ENCODE results near the gene NYAP2.

The NYAP2 gene

GRCh38 chr2:225559072-225559415, 159.5 kb downstream of the NYAP2 start:
- ATAC-seq (replicated peaks), result no peak
- no peaks in the 10 kb centered on the region for H3K36me3 Mint-ChIP-seq (ENCODE audit: insufficient read depth)

GRCh38 chr2:225566798-225567197, 167.3 kb downstream of the NYAP2 start:
- Mint-ChIP-seq H3K9me3 (no peaks in the 10 kb centered on the region), H3K4me3 (no peak overlapping the region), H3K27me3 (peaks cover 0 to 19% of the 10 kb centered on the region in 2 donors), H3K4me1 (ENCODE audit: low read depth in 2 of 2) (no peaks in the 10 kb centered on the region), H3K27ac (no peak overlapping the region), H3K36me3 (ENCODE audit: insufficient read depth) (no peaks in the 10 kb centered on the region)
- ATAC-seq (replicated peaks) (no peak), DNase-seq (no peak)

More at GRCh38 chr2:225559072-225559415, 159.5 kb downstream of the NYAP2 start:
- H3K27ac Mint-ChIP-seq, result no peak overlapping the region
- H3K27me3 Mint-ChIP-seq, result peaks cover 29 to 43% of the 10 kb centered on the region in 2 donors
- H3K9me3 Mint-ChIP-seq, result no peaks in the 10 kb centered on the region
- no peak overlapping the region for H3K4me3 Mint-ChIP-seq
- DNase-seq, result no peak
- no peaks in the 10 kb centered on the region for H3K4me1 Mint-ChIP-seq (ENCODE audit: low read depth in 2 of 2)

- peaks cover 14 to 17% of the 10 kb centered on the region in 2 donors for H3K27me3 Mint-ChIP-seq
- no peak overlapping the region for H3K27ac Mint-ChIP-seq
- no peak overlapping the region for H3K4me3 Mint-ChIP-seq
- no peak for ATAC-seq (replicated peaks)
- no peaks in the 10 kb centered on the region for H3K4me1 Mint-ChIP-seq (ENCODE audit: low read depth in 2 of 2)
- no peaks in the 10 kb centered on the region for H3K36me3 Mint-ChIP-seq (ENCODE audit: insufficient read depth)
- no peaks in the 10 kb centered on the region for H3K9me3 Mint-ChIP-seq
- no peak for DNase-seq
These were observed 170.5 kb downstream of the NYAP2 start for GRCh38 chr2:225569995-225570394.

- Mint-ChIP-seq H3K27me3 (peaks cover 22 to 23% of the 10 kb centered on the region in 2 donors), H3K4me3 (no peak overlapping the region), H3K36me3 (ENCODE audit: insufficient read depth) (no peaks in the 10 kb centered on the region), H3K27ac (no peak overlapping the region), H3K4me1 (ENCODE audit: low read depth in 2 of 2) (no peaks in the 10 kb centered on the region), H3K9me3 (peaks cover 0 to 2% of the 10 kb centered on the region in 2 donors)
- DNase-seq (no peak), ATAC-seq (replicated peaks) (no peak)
These were observed 174.1 kb downstream of the NYAP2 start for GRCh38 chr2:225573603-225574002.

- Mint-ChIP-seq H3K9me3 (peaks cover 0 to 2% of the 10 kb centered on the region in 2 donors), H3K36me3 (ENCODE audit: insufficient read depth) (no peaks in the 10 kb centered on the region), H3K27me3 (peaks cover 32% of the 10 kb centered on the region in 2 donors)
These were observed 175.2 kb downstream of the NYAP2 start for GRCh38 chr2:225574582-225575138.

GRCh38 chr2:225581135-225581534, 181.6 kb downstream of the NYAP2 start:
- Mint-ChIP-seq H3K27me3 (peaks cover 18 to 21% of the 10 kb centered on the region in 2 donors), H3K9me3 (no peaks in the 10 kb centered on the region), H3K27ac (no peak overlapping the region)

More at GRCh38 chr2:225574582-225575138, 175.2 kb downstream of the NYAP2 start:
- H3K4me3 Mint-ChIP-seq, result no peak overlapping the region
- ATAC-seq (replicated peaks) (no peak), DNase-seq (no peak)
- no peaks in the 10 kb centered on the region for H3K4me1 Mint-ChIP-seq (ENCODE audit: low read depth in 2 of 2)
- no peak overlapping the region for H3K27ac Mint-ChIP-seq

GRCh38 chr2:225581906-225582305, 182.4 kb downstream of the NYAP2 start:
- no peak overlapping the region for H3K27ac Mint-ChIP-seq
- no peaks in the 10 kb centered on the region for H3K9me3 Mint-ChIP-seq
- no peaks in the 10 kb centered on the region for H3K36me3 Mint-ChIP-seq (ENCODE audit: insufficient read depth)
- peaks cover 18 to 21% of the 10 kb centered on the region in 2 donors for H3K27me3 Mint-ChIP-seq
- ATAC-seq (replicated peaks) (no peak), DNase-seq (no peak)
- no peak overlapping the region for H3K4me3 Mint-ChIP-seq
- no peaks in the 10 kb centered on the region for H3K4me1 Mint-ChIP-seq (ENCODE audit: low read depth in 2 of 2)

More at GRCh38 chr2:225581135-225581534, 181.6 kb downstream of the NYAP2 start:
- Mint-ChIP-seq H3K4me1 (ENCODE audit: low read depth in 2 of 2) (no peaks in the 10 kb centered on the region), H3K36me3 (ENCODE audit: insufficient read depth) (no peaks in the 10 kb centered on the region), H3K4me3 (no peak overlapping the region)
- no peak for DNase-seq
- ATAC-seq (replicated peaks), result no peak

GRCh38 chr2:225582355-225583116, 183.0 kb downstream of the NYAP2 start:
- Mint-ChIP-seq H3K9me3 (no peaks in the 10 kb centered on the region), H3K4me1 (ENCODE audit: low read depth in 2 of 2) (no peaks in the 10 kb centered on the region), H3K27ac (no peak overlapping the region), H3K27me3 (peaks cover 18 to 21% of the 10 kb centered on the region in 2 donors), H3K36me3 (ENCODE audit: insufficient read depth) (no peaks in the 10 kb centered on the region), H3K4me3 (no peak overlapping the region)
- ATAC-seq (replicated peaks) (no peak), DNase-seq (no peak)

GRCh38 chr2:225584796-225585195, 185.3 kb downstream of the NYAP2 start:
- ATAC-seq (replicated peaks) (no peak), DNase-seq (no peak)
- Mint-ChIP-seq H3K36me3 (ENCODE audit: insufficient read depth) (no peaks in the 10 kb centered on the region), H3K4me3 (no peak overlapping the region), H3K27ac (no peak overlapping the region), H3K9me3 (no peaks in the 10 kb centered on the region), H3K27me3 (peaks cover under 1 to 1% of the 10 kb centered on the region in 2 donors), H3K4me1 (ENCODE audit: low read depth in 2 of 2) (no peaks in the 10 kb centered on the region)

GRCh38 chr2:225590932-225591331, 191.4 kb downstream of the NYAP2 start:
- Mint-ChIP-seq H3K36me3 (ENCODE audit: insufficient read depth) (no peaks in the 10 kb centered on the region), H3K27ac (no peak overlapping the region), H3K4me1 (ENCODE audit: low read depth in 2 of 2) (peaks cover 0 to 3% of the 10 kb centered on the region in 2 donors), H3K4me3 (no peak overlapping the region), H3K27me3 (peaks cover 0 to 12% of the 10 kb centered on the region in 2 donors), H3K9me3 (no peaks in the 10 kb centered on the region)
- DNase-seq (no peak), ATAC-seq (replicated peaks) (no peak)

GRCh38 chr2:225597911-225598310, 198.4 kb downstream of the NYAP2 start:
- H3K9me3 Mint-ChIP-seq, result no peaks in the 10 kb centered on the region
- H3K36me3 Mint-ChIP-seq (ENCODE audit: insufficient read depth), result no peaks in the 10 kb centered on the region
- H3K4me3 Mint-ChIP-seq, result no peak overlapping the region
- no peaks in the 10 kb centered on the region for H3K27me3 Mint-ChIP-seq
- H3K4me1 Mint-ChIP-seq (ENCODE audit: low read depth in 2 of 2), result no peaks in the 10 kb centered on the region
- DNase-seq (no peak), ATAC-seq (replicated peaks) (no peak)
- H3K27ac Mint-ChIP-seq, result no peak overlapping the region

GRCh38 chr2:225598426-225598825, 198.9 kb downstream of the NYAP2 start:
- ATAC-seq (replicated peaks), result no peak

GRCh38 chr2:225598897-225599296, 199.4 kb downstream of the NYAP2 start:
- no peak overlapping the region for H3K27ac Mint-ChIP-seq
- H3K27me3 Mint-ChIP-seq, result no peaks in the 10 kb centered on the region
- H3K9me3 Mint-ChIP-seq, result no peaks in the 10 kb centered on the region
- H3K4me3 Mint-ChIP-seq, result no peak overlapping the region
- DNase-seq (no peak), ATAC-seq (replicated peaks) (no peak)
- no peaks in the 10 kb centered on the region for H3K4me1 Mint-ChIP-seq (ENCODE audit: low read depth in 2 of 2)
- no peaks in the 10 kb centered on the region for H3K36me3 Mint-ChIP-seq (ENCODE audit: insufficient read depth)

More at GRCh38 chr2:225598426-225598825, 198.9 kb downstream of the NYAP2 start:
- H3K27ac Mint-ChIP-seq, result no peak overlapping the region
- no peaks in the 10 kb centered on the region for H3K36me3 Mint-ChIP-seq (ENCODE audit: insufficient read depth)
- no peaks in the 10 kb centered on the region for H3K4me1 Mint-ChIP-seq (ENCODE audit: low read depth in 2 of 2)
- no peaks in the 10 kb centered on the region for H3K27me3 Mint-ChIP-seq
- DNase-seq, result no peak
- H3K9me3 Mint-ChIP-seq, result no peaks in the 10 kb centered on the region
- no peak overlapping the region for H3K4me3 Mint-ChIP-seq

- Mint-ChIP-seq H3K36me3 (ENCODE audit: insufficient read depth) (no peaks in the 10 kb centered on the region), H3K9me3 (no peaks in the 10 kb centered on the region), H3K27ac (no peak overlapping the region), H3K4me3 (no peak overlapping the region), H3K4me1 (ENCODE audit: low read depth in 2 of 2) (no peaks in the 10 kb centered on the region), H3K27me3 (no peaks in the 10 kb centered on the region)
- DNase-seq (no peak), ATAC-seq (replicated peaks) (no peak)
These were observed 200.3 kb downstream of the NYAP2 start for GRCh38 chr2:225599856-225600255.

All from effector memory CD8-positive, alpha-beta T cell (primary cell).